H1 (cell line): ENCODE data around the gene CEP72. TPM values are rescaled to one million over a fixed set of nuclear protein-coding genes. Genes with fewer than 3 reads are reported as not detected.

Experiments
- CTCF ChIA-PET: fragments of 300-600 bp; sonication (Branson Sonifier 250); formaldehyde crosslinking; loops from one replicate; lab custom pipeline; 2021; ENCODE audit not compliant: partially characterized antibody; lab: Charles Lee
- POLR2A ChIA-PET: fragments of 300-600 bp; sonication (Branson Sonifier 250); formaldehyde crosslinking; loops from one replicate; lab custom pipeline; 2021; ENCODE audit warnings: inconsistent platforms; ENCODE audit not compliant: partially characterized antibody; lab: Charles Lee
- DNase-seq, 2 experiments: peaks; one replicate each; pipeline versions ENCODE4 v3.0.0 to v3.0.0-alpha.2; 2010 to 2022; ENCODE audit warnings: low spot score in 2 of 2, low read depth in 1 of 2, mixed read lengths in 1 of 2
- FAIRE-seq: peaks from 2 replicates; lab custom pipeline; 2011; peaks lifted over from hg19 to GRCh38; lab: Jason Lieb, UNC
- H2AFZ ChIP-seq: 2 replicates; pipeline ENCODE4 v1.8.1; 2012; ENCODE audit warnings: low read length, inconsistent platforms
- H2AK5ac ChIP-seq: 2 replicates; pipeline ENCODE4 v1.6.1; 2013; ENCODE audit warnings: low read depth, low read length
- H2BK120ac ChIP-seq: replicated peaks from 2 replicates; pipeline ENCODE3; 2013; ENCODE audit warnings: low read depth, low read length, inconsistent platforms
- H2BK12ac ChIP-seq: 2 replicates; pipeline ENCODE4 v1.6.1; 2013; ENCODE audit warnings: low read depth, low read length
- H2BK15ac ChIP-seq: 2 replicates; pipeline ENCODE4 v1.6.1; 2013; ENCODE audit warnings: low read length
- H2BK20ac ChIP-seq: 2 replicates; pipeline ENCODE4 v1.6.1; 2013; ENCODE audit warnings: low read length
- H2BK5ac ChIP-seq: 2 replicates; pipeline ENCODE4 v1.6.1; 2013; ENCODE audit warnings: low read depth, low read length
- H3K14ac ChIP-seq: 2 replicates; pipeline ENCODE4 v1.6.1; 2013; ENCODE audit warnings: inconsistent platforms; ENCODE audit not compliant: insufficient read length
- H3K18ac ChIP-seq: 2 replicates; pipeline ENCODE4 v1.6.1; 2013; ENCODE audit warnings: low read length; ENCODE audit errors: extremely low read depth
- H3K23ac ChIP-seq: 2 replicates; pipeline ENCODE4 v1.6.1; 2013; ENCODE audit warnings: inconsistent platforms; ENCODE audit not compliant: insufficient read length
- H3K23me2 ChIP-seq: 2 replicates; pipeline ENCODE4 v1.6.1; 2013; ENCODE audit warnings: low read depth, low read length
- H3K27ac ChIP-seq: 2 replicates; pipeline ENCODE4 v1.6.1; 2011; ENCODE audit warnings: low read depth, low read length, inconsistent platforms
- H3K27me3 ChIP-seq, 4 experiments: replicated peaks in 1 of 4; 1 replicate in 1 of 4; 2 replicates in 3 of 4; pipeline versions ENCODE4 v1.6.1 to v1.8.1; 2011 to 2013; ENCODE audit warnings: low read length in 3 of 4, mild to moderate bottlenecking in 3 of 4, inconsistent platforms in 2 of 4, mixed read lengths in 2 of 4, moderate library complexity in 1 of 4; ENCODE audit not compliant: control insufficient read depth in 3 of 4, insufficient read depth in 3 of 4; ENCODE audit errors: extremely low read depth in 1 of 4
- H3K36me3 ChIP-seq, 4 experiments: 2 replicates each; pipeline versions ENCODE4 v1.6.1 to v1.8.1; 2011 to 2013; ENCODE audit warnings: mild to moderate bottlenecking in 4 of 4, low read length in 3 of 4, moderate library complexity in 2 of 4, control low read depth in 1 of 4, inconsistent platforms in 1 of 4; ENCODE audit not compliant: insufficient read depth in 4 of 4, control insufficient read depth in 2 of 4
- H3K4ac ChIP-seq: replicated peaks from 2 replicates; pipeline ENCODE3; 2013; ENCODE audit warnings: low read length, low read depth, mixed read lengths, inconsistent platforms; ENCODE audit not compliant: insufficient read length
- H3K4me1 ChIP-seq, 4 experiments: replicated peaks in 1 of 4; 1 replicate in 1 of 4; 2 replicates in 3 of 4; pipeline versions ENCODE4 v1.6.1 to v1.8.1; 2011 to 2013; ENCODE audit warnings: low read length in 3 of 4, inconsistent platforms in 2 of 4, mixed read lengths in 1 of 4; ENCODE audit not compliant: insufficient read depth in 4 of 4, control insufficient read depth in 3 of 4
- H3K4me2 ChIP-seq, 2 experiments: 2 replicates each; pipeline versions ENCODE4 v1.6.1 to v1.8.1; 2011 to 2013; ENCODE audit warnings: low read depth in 2 of 2, low read length in 2 of 2, control low read depth in 1 of 2, inconsistent platforms in 1 of 2, mild to moderate bottlenecking in 1 of 2; ENCODE audit not compliant: insufficient read depth in 1 of 2
- H3K4me3 ChIP-seq, 4 experiments: fragments of 200-600, 300-600 bp in 1 of 4; sonication (generic), shearing (Covaris generic), sonication (Bioruptor Twin) in 1 of 4; 2 replicates each; pipeline versions ENCODE4 v1.5.1 to v1.8.1; 2011 to 2016; ENCODE audit warnings: low read length in 4 of 4, low read depth in 3 of 4, control low read depth in 2 of 4, inconsistent platforms in 2 of 4, mild to moderate bottlenecking in 2 of 4, mixed read lengths in 1 of 4, moderate library complexity in 1 of 4; ENCODE audit not compliant: insufficient read depth in 2 of 4; ENCODE audit errors: extremely low read depth in 1 of 4
- H3K56ac ChIP-seq: replicated peaks from 2 replicates; pipeline ENCODE3; 2013; ENCODE audit warnings: low read depth, mild to moderate bottlenecking, mixed read lengths, low read length, inconsistent platforms; ENCODE audit not compliant: insufficient read length
- H3K79me1 ChIP-seq: 2 replicates; pipeline ENCODE4 v1.6.1; 2013; ENCODE audit warnings: low read depth, low read length, control low read depth
- H3K79me2 ChIP-seq, 2 experiments: 2 replicates each; pipeline versions ENCODE4 v1.6.1 to v1.8.1; 2012 to 2013; ENCODE audit warnings: low read length in 2 of 2, mild to moderate bottlenecking in 2 of 2, inconsistent platforms in 1 of 2; ENCODE audit not compliant: insufficient read depth in 2 of 2, control insufficient read depth in 1 of 2
- H3K9ac ChIP-seq, 4 experiments: replicated peaks in 1 of 4; 1 replicate in 1 of 4; 2 replicates in 3 of 4; pipeline versions ENCODE4 v1.6.1 to v1.8.1; 2011 to 2013; ENCODE audit warnings: low read depth in 3 of 4, low read length in 3 of 4, control low read depth in 2 of 4, mild to moderate bottlenecking in 2 of 4, moderate library complexity in 2 of 4, inconsistent platforms in 1 of 4; ENCODE audit errors: extremely low read depth in 1 of 4
- H3K9me3 ChIP-seq, 2 experiments: 2 replicates each; pipeline versions ENCODE4 v1.6.1 to v1.8.1; 2012 to 2013; ENCODE audit warnings: mild to moderate bottlenecking in 2 of 2, moderate library complexity in 2 of 2, control low read depth in 1 of 2, inconsistent platforms in 1 of 2, low read depth in 1 of 2, low read length in 1 of 2, mixed read lengths in 1 of 2; ENCODE audit not compliant: insufficient read depth in 2 of 2
- H4K20me1 ChIP-seq, 2 experiments: replicated peaks in 1 of 2; 2 replicates each; pipeline versions ENCODE3 to v1.8.1; 2011 to 2013; ENCODE audit warnings: inconsistent platforms in 2 of 2, low read length in 2 of 2, mild to moderate bottlenecking in 1 of 2; ENCODE audit not compliant: insufficient read depth in 2 of 2, control insufficient read depth in 1 of 2
- H4K5ac ChIP-seq: 2 replicates; pipeline ENCODE4 v1.6.1; 2013; ENCODE audit warnings: low read length, low read depth, mixed read lengths, inconsistent platforms; ENCODE audit not compliant: insufficient read length
- H4K8ac ChIP-seq: 2 replicates; pipeline ENCODE4 v1.8.0; 2013; ENCODE audit warnings: mild to moderate bottlenecking, moderate library complexity, low read length, inconsistent platforms; ENCODE audit not compliant: insufficient read depth; ENCODE audit errors: extremely low read depth
- H4K91ac ChIP-seq: replicated peaks from 2 replicates; pipeline ENCODE3; 2013; ENCODE audit warnings: low read length, mixed read lengths, inconsistent platforms; ENCODE audit not compliant: insufficient read length
- CBX8 ChIP-seq: fragments of 300-800, 300-1000 bp; sonication (generic); IDR thresholded peaks from 2 replicates; pipeline ENCODE4 v1.7.1; 2016; ENCODE audit warnings: low read depth, low read length, borderline replicate concordance
- CREB1 ChIP-seq: IDR thresholded peaks from 2 replicates; pipeline ENCODE4 v1.6.1; 2012; ENCODE audit warnings: inconsistent platforms
- FOSL1 ChIP-seq: IDR thresholded peaks from 2 replicates; pipeline ENCODE4 v1.6.1; 2011; ENCODE audit warnings: mild to moderate bottlenecking, low read depth, low read length, moderate library complexity; ENCODE audit not compliant: insufficient read depth
- GTF2F1 ChIP-seq: IDR thresholded peaks from 2 replicates; pipeline ENCODE4 v1.6.1; 2012; ENCODE audit warnings: low read depth, low read length, improper control_type of control experiment, borderline replicate concordance
- HDAC2 ChIP-seq, 2 experiments: fragments of 300-600 bp in 1 of 2; sonication (generic) in 1 of 2; IDR thresholded peaks; 2 replicates each; pipeline ENCODE4 v1.6.1; 2011 to 2012; ENCODE audit warnings: low read depth in 2 of 2, low read length in 2 of 2, mild to moderate bottlenecking in 2 of 2, moderate library complexity in 2 of 2, borderline replicate concordance in 1 of 2, inconsistent platforms in 1 of 2
- MAFK ChIP-seq: IDR thresholded peaks from 2 replicates; pipeline ENCODE4 v1.6.1; 2012; ENCODE audit warnings: low read depth, mild to moderate bottlenecking, improper control_type of control experiment, low read length
- NRF1 ChIP-seq: IDR thresholded peaks from 2 replicates; pipeline ENCODE4 v1.6.1; 2011; ENCODE audit warnings: mild to moderate bottlenecking, low read depth, low read length, improper control_type of control experiment
- PHF8 ChIP-seq: fragments of 200-600 bp; sonication (generic); conservative IDR thresholded peaks from 2 replicates; pipeline ENCODE4 v1.7.1; 2012; ENCODE audit warnings: low read depth, mild to moderate bottlenecking, inconsistent platforms, low read length, moderate library complexity
- SRF ChIP-seq: IDR thresholded peaks from 2 replicates; pipeline ENCODE4 v1.6.1; 2011; ENCODE audit warnings: mild to moderate bottlenecking, low read depth, low read length, moderate library complexity
- WGBS, 2 experiments: shearing (Covaris generic) in 1 of 2; methylation state at CpG; one replicate each; pipeline versions ENCODE4 v1.1.6 to v1.1.7; 2013 to 2015; ENCODE audit warnings: low lambda C conversion rate in 2 of 2, mixed read lengths in 2 of 2, inconsistent platforms in 1 of 2, low coverage in 1 of 2, missing lambda C conversion rate in 1 of 2; ENCODE audit not compliant: insufficient replicate concordance in 2 of 2, insufficient coverage in 1 of 2, insufficient read length in 1 of 2; ENCODE audit errors: extremely low coverage in 1 of 2, missing lambda C conversion rate in 1 of 2; 5-methylcytosine and 5-hydroxymethylcytosine counted together
- polyA plus RNA-seq, 7 experiments: library from polyadenylated mRNA; depleted of rRNA in 3 of 7; stranded (reverse) in 5 of 7; unstranded in 2 of 7; fragments of >200 nt in 5 of 7; fragments of 200-250 nt in 2 of 7; gene quantifications; 1 replicate in 5 of 7; 2 replicates in 1 of 7; 4 replicates in 1 of 7; pipeline versions ENCODE4 v1.2.1 to v1.2.3, GENCODE V29; 2011 to 2013; ENCODE audit warnings: missing spikeins in 2 of 7, mixed read lengths in 2 of 7
- total RNA-seq: library from RNA; stranded (reverse); fragmentation: NEBNext Ultra II Directional; extraction: Animal tissue kit (Norgen Biotek cat#: 25700); gene quantifications from 2 replicates; pipeline ENCODE4 v1.2.1, GENCODE V29; 2021
- TF ChIP-seq, protein P1 (sequence below): IDR thresholded peaks from 2 replicates; pipeline ENCODE4 v1.6.1; 2012; ENCODE audit warnings: low read length, inconsistent platforms
- TF ChIP-seq, protein P2 (sequence below): IDR thresholded peaks from 2 replicates; pipeline ENCODE4 v1.6.1; 2011; ENCODE audit warnings: low read length, improper control_type of control experiment

CEP72 gene
- total and polyA plus RNA-seq, 2 of the 8 experiments (the other 6 are each of a cell fraction or from before 2014, with no cell fraction given) = 13.1 to 19.6 TPM

DNA sequence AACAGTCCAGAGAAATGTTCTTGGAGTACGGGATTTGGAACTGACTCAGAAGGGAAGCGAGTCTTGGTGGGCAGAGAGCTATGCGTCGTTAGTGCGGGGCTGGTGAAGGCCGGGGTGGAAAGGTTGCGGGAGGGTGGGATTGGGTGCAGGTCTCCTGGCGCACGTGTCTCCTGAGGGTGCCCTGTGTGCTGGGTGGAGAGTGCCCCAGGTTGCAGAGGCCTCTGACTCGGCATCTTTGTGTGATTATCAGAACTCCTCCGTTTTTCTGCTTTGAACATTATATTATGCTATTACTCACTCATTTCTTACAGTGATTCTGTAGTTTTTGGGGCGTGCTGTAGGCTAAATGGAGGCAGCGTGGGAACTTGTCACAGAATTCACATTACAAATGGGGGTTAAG is 11.4 kb downstream of the CEP72 start:
- Histone ChIP-seq H3K23me2 (no peaks in the 10 kb centered on the region), H3K4me1 (no peaks in the 10 kb centered on the region; a peak in 1 of 7 replicates), H2BK20ac (no peak overlapping the region), H3K79me1 (peaks cover 3% of the 10 kb centered on the region; the same call in 1 of the 2 replicates), H4K5ac (no peak overlapping the region), H4K20me1 (peaks cover 8 to 9% of the 10 kb centered on the region in 2 experiments), H4K8ac (no peak overlapping the region), H3K4me3 (no peak overlapping the region), H3K18ac (no peak overlapping the region), H3K27ac (no peak overlapping the region), H3K79me2 (no peaks in the 10 kb centered on the region; a peak in 1 of 4 replicates), H2AFZ (no peak overlapping the region), H3K9me3 (no peaks in the 10 kb centered on the region), H3K23ac (no peak overlapping the region), H2BK15ac (no peak overlapping the region), H3K36me3 (peaks cover 13 to 56% (median 44%) of the 10 kb centered on the region in 4 experiments), H3K4ac (no peak overlapping the region), H3K27me3 (no peaks in the 10 kb centered on the region), H4K91ac (no peak overlapping the region), H2AK5ac (no peak overlapping the region), H3K56ac (no peak overlapping the region), H2BK120ac (no peak overlapping the region), H3K9ac (no peak overlapping the region), H2BK12ac (no peak overlapping the region), H3K4me2 (no peak overlapping the region), H3K14ac (no peak overlapping the region), H2BK5ac (no peak overlapping the region)
- FAIRE-seq (no peak), DNase-seq (no peak)
- ChIA-PET CTCF (no interaction called here), POLR2A (no interaction called here)
- WGBS, 2 experiments = 95% methylated on average over 13 of the region's 13 CpGs; no CpG with 5 or more reads in 1 of the 2 experiments
- TF ChIP-seq GTF2F1 (no peak), FOSL1 (no peak), MAFK (no peak), PHF8 (no peak), SRF (no peak), HDAC2 (IDR thresholded peaks at IDR 0.05; ENCODE audit: borderline replicate concordance in 1 of 2, low read depth in 2 of 2, low read length in 2 of 2) (no peak), CBX8 (no peak), CREB1 (no peak), NRF1 (no peak)
- TF ChIP-seq, protein P1, sequence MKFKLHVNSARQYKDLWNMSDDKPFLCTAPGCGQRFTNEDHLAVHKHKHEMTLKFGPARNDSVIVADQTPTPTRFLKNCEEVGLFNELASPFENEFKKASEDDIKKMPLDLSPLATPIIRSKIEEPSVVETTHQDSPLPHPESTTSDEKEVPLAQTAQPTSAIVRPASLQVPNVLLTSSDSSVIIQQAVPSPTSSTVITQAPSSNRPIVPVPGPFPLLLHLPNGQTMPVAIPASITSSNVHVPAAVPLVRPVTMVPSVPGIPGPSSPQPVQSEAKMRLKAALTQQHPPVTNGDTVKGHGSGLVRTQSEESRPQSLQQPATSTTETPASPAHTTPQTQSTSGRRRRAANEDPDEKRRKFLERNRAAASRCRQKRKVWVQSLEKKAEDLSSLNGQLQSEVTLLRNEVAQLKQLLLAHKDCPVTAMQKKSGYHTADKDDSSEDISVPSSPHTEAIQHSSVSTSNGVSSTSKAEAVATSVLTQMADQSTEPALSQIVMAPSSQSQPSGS = no peak
- TF ChIP-seq, protein P2, sequence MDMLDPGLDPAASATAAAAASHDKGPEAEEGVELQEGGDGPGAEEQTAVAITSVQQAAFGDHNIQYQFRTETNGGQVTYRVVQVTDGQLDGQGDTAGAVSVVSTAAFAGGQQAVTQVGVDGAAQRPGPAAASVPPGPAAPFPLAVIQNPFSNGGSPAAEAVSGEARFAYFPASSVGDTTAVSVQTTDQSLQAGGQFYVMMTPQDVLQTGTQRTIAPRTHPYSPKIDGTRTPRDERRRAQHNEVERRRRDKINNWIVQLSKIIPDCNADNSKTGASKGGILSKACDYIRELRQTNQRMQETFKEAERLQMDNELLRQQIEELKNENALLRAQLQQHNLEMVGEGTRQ = no peak
